ENCODE results near the gene CD180. TPM values are rescaled to one million over a fixed set of nuclear protein-coding genes. Genes with fewer than 3 reads are reported as not detected.
"Not testable (repeated sequence)": the region's sequence is repeated elsewhere in the genome, so short reads cannot be mapped to it uniquely, and the experiment has no call there.

CD180 gene
- total RNA-seq, 1 donor from 2014 or later, result not detected

DNA sequence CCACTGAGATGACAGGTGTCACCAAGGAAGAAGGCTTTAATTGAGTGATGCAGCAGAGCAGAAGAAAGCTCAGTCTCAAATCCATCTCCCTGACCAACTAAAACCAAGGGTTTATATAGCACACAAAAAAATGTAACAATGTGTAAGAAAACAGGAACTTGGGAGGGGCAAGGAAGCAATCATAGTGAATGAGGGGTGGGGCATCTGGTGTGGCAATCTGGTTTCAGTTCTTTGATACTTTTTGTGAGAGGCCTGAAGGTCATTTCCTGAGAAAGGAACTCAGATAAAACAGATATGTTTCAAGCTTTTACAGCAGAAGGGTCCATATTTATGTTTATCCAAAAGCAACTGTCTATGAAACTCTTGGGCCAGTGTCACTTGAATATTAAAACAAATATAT lies 19.7 kb downstream of the CD180 start:
- TF ChIP-seq, protein P1, sequence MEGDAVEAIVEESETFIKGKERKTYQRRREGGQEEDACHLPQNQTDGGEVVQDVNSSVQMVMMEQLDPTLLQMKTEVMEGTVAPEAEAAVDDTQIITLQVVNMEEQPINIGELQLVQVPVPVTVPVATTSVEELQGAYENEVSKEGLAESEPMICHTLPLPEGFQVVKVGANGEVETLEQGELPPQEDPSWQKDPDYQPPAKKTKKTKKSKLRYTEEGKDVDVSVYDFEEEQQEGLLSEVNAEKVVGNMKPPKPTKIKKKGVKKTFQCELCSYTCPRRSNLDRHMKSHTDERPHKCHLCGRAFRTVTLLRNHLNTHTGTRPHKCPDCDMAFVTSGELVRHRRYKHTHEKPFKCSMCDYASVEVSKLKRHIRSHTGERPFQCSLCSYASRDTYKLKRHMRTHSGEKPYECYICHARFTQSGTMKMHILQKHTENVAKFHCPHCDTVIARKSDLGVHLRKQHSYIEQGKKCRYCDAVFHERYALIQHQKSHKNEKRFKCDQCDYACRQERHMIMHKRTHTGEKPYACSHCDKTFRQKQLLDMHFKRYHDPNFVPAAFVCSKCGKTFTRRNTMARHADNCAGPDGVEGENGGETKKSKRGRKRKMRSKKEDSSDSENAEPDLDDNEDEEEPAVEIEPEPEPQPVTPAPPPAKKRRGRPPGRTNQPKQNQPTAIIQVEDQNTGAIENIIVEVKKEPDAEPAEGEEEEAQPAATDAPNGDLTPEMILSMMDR (IDR thresholded peaks at IDR 0.05), result no peak
- Mint-ChIP-seq H3K36me3 (ENCODE audit: low read depth) (peaks cover 2% of the 10 kb centered on the region), H3K9me3 (ENCODE audit: low read depth) (peaks cover 10% of the 10 kb centered on the region), H3K27me3 (ENCODE audit: low read depth) (no peaks in the 10 kb centered on the region), H3K4me1 (ENCODE audit: low read depth) (peaks cover 2% of the 10 kb centered on the region), H3K27ac (ENCODE audit: unreplicated experiment) (no peak overlapping the region), H3K4me3 (ENCODE audit: unreplicated experiment) (no peak overlapping the region)
- no peak for DNase-seq (ENCODE audit: low spot score)

DNA sequence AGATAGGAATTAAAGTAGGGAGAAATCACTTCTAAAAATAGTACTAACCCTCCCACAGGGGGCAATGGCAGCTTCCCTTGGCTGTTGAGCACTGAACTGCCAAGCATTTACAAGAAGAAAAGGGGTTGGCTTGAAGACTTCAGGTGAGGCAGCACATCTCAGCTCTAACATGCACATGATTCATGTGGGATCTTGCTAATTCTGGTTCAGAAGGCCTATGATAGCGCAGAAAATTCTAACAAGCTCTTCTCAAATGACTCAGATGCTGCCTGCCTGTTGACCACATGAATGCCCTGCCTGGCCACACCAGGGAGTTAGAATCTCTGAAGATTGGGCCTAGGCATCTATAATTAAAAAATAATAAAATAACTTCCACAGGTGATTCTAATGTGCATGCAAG lies 22.6 kb downstream of the CD180 start:
- Mint-ChIP-seq H3K4me1 (ENCODE audit: low read depth) (no peaks in the 10 kb centered on the region), H3K4me3 (ENCODE audit: unreplicated experiment) (no peak overlapping the region), H3K27ac (ENCODE audit: unreplicated experiment) (no peak overlapping the region), H3K9me3 (ENCODE audit: low read depth) (peaks cover 10% of the 10 kb centered on the region), H3K27me3 (ENCODE audit: low read depth) (no peaks in the 10 kb centered on the region), H3K36me3 (ENCODE audit: low read depth) (peaks cover 2% of the 10 kb centered on the region)
- no peak for DNase-seq (ENCODE audit: low spot score)
- TF ChIP-seq, protein P1 (IDR thresholded peaks at IDR 0.05), result no peak

DNA sequence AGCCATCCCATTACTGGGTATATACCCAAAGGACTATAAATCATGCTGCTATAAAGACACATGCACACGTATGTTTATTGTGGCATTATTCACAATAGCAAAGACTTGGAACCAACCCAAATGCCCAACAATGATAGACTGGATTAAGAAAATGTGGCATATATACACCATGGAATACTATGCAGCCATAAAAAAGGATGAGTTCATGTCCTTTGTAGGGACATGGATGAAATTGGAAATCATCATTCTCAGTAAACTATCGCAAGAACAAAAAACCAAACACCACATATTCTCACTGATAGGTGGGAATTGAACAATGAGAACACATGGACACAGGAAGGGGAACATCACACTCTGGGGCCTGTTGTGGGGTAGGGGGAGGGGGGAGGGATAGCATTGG lies 23.2 kb downstream of the CD180 start:
- H3K36me3 Mint-ChIP-seq (ENCODE audit: low read depth); H3K27ac Mint-ChIP-seq (ENCODE audit: unreplicated experiment); H3K9me3 Mint-ChIP-seq (ENCODE audit: low read depth); H3K4me1 Mint-ChIP-seq (ENCODE audit: low read depth); H3K27me3 Mint-ChIP-seq (ENCODE audit: low read depth); DNase-seq (ENCODE audit: low spot score); H3K4me3 Mint-ChIP-seq (ENCODE audit: unreplicated experiment): not testable (repeated sequence)

DNA sequence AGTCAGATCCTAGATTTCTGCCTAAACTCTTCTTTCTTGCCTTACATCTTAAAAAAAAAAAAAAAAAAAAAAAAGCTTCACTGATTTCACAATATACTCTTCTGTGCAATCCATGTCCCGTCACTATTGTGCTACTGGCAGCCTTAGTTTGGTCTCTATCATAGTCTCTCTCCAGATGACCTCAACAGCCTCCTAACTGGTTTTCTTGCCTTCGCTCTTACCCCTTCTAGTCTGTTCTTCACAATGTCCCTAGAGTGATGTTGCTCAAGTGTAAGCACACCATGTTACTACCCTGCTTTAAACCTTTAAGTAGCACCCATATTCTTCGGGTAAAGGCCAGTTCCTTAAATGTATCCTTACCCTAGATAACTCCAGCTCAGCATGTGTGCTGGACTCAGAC lies 25.8 kb downstream of the CD180 start:
- Mint-ChIP-seq H3K9me3 (ENCODE audit: low read depth) (peaks cover 3% of the 10 kb centered on the region), H3K36me3 (ENCODE audit: low read depth) (no peaks in the 10 kb centered on the region), H3K4me3 (ENCODE audit: unreplicated experiment) (no peak overlapping the region), H3K27me3 (ENCODE audit: low read depth) (no peaks in the 10 kb centered on the region), H3K4me1 (ENCODE audit: low read depth) (no peaks in the 10 kb centered on the region), H3K27ac (ENCODE audit: unreplicated experiment) (no peak overlapping the region)
- no peak for DNase-seq (ENCODE audit: low spot score)
- TF ChIP-seq, protein P1 (IDR thresholded peaks at IDR 0.05), result no peak

DNA sequence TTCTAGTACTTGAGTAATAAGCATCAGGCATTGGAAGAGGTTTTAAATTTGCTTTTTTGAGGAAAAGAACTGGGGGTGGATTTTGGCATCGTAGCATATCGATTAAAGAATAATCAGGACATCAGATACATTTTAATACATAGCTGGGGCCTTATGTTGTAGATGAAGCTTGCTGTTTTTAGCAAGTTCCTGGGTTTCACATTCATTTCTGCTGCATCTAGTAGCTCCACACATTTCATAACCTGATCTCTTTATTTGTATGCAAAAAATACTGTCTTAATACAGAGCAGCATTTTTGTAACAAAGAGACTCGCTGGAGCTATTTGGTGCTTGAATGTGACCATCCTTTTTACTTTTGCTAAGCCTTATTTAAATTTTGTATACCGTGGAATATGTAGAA lies 28.5 kb downstream of the CD180 start:
- no peaks in the 10 kb centered on the region for H3K27me3 Mint-ChIP-seq (ENCODE audit: low read depth)
- TF ChIP-seq, protein P1 (IDR thresholded peaks at IDR 0.05), result no peak
- H3K36me3 Mint-ChIP-seq (ENCODE audit: low read depth), result peaks cover 6% of the 10 kb centered on the region
- no peak overlapping the region for H3K4me3 Mint-ChIP-seq (ENCODE audit: unreplicated experiment)
- H3K27ac Mint-ChIP-seq (ENCODE audit: unreplicated experiment), result no peak overlapping the region
- peaks cover 3% of the 10 kb centered on the region for H3K9me3 Mint-ChIP-seq (ENCODE audit: low read depth)
- no peak for DNase-seq (ENCODE audit: low spot score)
- no peaks in the 10 kb centered on the region for H3K4me1 Mint-ChIP-seq (ENCODE audit: low read depth)

DNA sequence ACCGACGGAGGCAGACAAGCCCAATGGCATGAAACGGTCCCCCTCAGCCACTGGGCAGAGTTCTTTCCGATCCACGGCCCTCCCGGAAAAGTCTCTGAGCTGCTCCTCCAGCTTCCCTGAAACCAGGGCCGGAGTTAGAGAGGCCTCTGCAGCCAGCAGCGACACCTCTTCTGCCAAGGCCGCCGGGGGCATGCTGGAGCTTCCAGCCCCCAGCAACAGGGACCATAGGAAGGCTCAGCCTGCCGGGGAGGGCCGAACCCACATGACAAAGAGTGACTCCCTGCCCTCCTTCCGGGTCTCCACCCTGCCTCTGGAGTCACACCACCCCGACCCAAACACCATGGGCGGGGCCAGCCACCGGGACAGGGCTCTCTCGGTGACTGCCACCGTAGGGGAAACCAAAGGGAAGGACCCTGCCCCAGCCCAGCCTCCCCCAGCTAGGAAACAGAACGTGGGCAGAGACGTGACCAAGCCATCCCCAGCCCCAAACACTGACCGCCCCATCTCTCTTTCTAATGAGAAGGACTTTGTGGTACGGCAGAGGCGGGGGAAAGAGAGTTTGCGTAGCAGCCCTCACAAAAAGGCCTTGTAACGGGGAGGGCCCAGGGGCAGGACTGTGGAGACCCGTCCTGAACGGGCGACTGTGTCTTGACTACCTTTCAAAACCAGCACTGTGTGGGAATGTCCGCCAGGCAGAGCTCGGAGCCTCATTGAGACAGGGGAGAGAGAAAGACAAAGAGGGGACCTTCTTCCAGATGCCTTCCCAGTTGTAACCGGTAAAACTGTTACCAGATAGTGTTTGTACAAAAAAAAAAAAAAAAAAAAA lies 29.9 kb downstream of the CD180 start:
- H3K27ac Mint-ChIP-seq (ENCODE audit: unreplicated experiment), result no peak overlapping the region
- peaks cover under 1% of the 10 kb centered on the region for H3K4me1 Mint-ChIP-seq (ENCODE audit: low read depth)
- no peak overlapping the region for H3K4me3 Mint-ChIP-seq (ENCODE audit: unreplicated experiment)

More for the DNA sequence above, 29.9 kb downstream of the CD180 start:
- no peak for DNase-seq (ENCODE audit: low spot score)
- Mint-ChIP-seq H3K36me3 (ENCODE audit: low read depth) (peaks cover 11% of the 10 kb centered on the region), H3K27me3 (ENCODE audit: low read depth) (no peaks in the 10 kb centered on the region), H3K9me3 (ENCODE audit: low read depth) (no peaks in the 10 kb centered on the region)
- TF ChIP-seq, protein P1 (IDR thresholded peaks at IDR 0.05), result peak; percentile 14
